Naive thymus-derived CD4-positive, alpha-beta T cell (primary cell): ENCODE measurements around the gene FOXL3. TPM values are rescaled to one million over a fixed set of nuclear protein-coding genes. Genes with fewer than 3 reads are reported as not detected.

Experiments used
- ATAC-seq: fragments of 150-1000 bp; cut with Tn5 transposase; 2 replicates; pipeline ENCODE4 v1.10.0; 2021; ENCODE audit warnings: mild to moderate bottlenecking, moderate library complexity
- CTCF ChIA-PET: fragments of 350-600 bp; sonication (Branson Sonifier 250); formaldehyde crosslinking; loops from one replicate; lab custom pipeline; 2021; ENCODE audit warnings: antibody characterized with exemption; lab: Charles Lee
- POLR2A ChIA-PET: fragments of 350-600 bp; sonication (Branson Sonifier 250); formaldehyde crosslinking; loops from one replicate; lab custom pipeline; 2021; ENCODE audit warnings: antibody characterized with exemption, inconsistent platforms; lab: Charles Lee
- DNase-seq, 9 donors: peaks; one replicate each; pipeline versions ENCODE4 v3.0.0 to v3.0.0-alpha.2; 2020 to 2022; ENCODE audit warnings: mixed read lengths in 1 of 9
- H3K27ac ChIP-seq: one replicate; pipeline ENCODE4 v1.7.0; 2013; ENCODE audit warnings: mild to moderate bottlenecking, low read depth, low read length, moderate library complexity
- H3K27me3 ChIP-seq, 2 donors: one replicate each; pipeline ENCODE4 v1.7.0; 2013; ENCODE audit warnings: low read length in 2 of 2, mild to moderate bottlenecking in 2 of 2, moderate library complexity in 2 of 2; ENCODE audit not compliant: control insufficient read depth in 2 of 2, insufficient read depth in 2 of 2
- H3K36me3 ChIP-seq, 3 experiments: 1 replicate in 2 of 3; 2 replicates in 1 of 3; pipeline ENCODE4 v1.7.0; 2013; ENCODE audit warnings: low read length in 3 of 3, mild to moderate bottlenecking in 3 of 3, moderate library complexity in 1 of 3; ENCODE audit not compliant: insufficient read depth in 3 of 3, control insufficient read depth in 2 of 3
- H3K4me1 ChIP-seq, 2 donors: one replicate each; pipeline ENCODE4 v1.7.0; 2013; ENCODE audit warnings: low read length in 2 of 2, mild to moderate bottlenecking in 2 of 2, moderate library complexity in 1 of 2; ENCODE audit not compliant: control insufficient read depth in 2 of 2, insufficient read depth in 2 of 2
- H3K4me3 ChIP-seq: 2 replicates; pipeline ENCODE4 v1.7.0; 2013; ENCODE audit warnings: mild to moderate bottlenecking, low read length
- H3K9me3 ChIP-seq, 3 experiments: 1 replicate in 2 of 3; 2 replicates in 1 of 3; pipeline ENCODE4 v1.7.0; 2013; ENCODE audit warnings: low read length in 3 of 3; ENCODE audit not compliant: control insufficient read depth in 2 of 3
- H3K27ac Mint-ChIP-seq, 9 donors: one replicate each; pipeline ENCODE4 v1.8.0; 2020 to 2022; ENCODE audit warnings: mixed read lengths in 9 of 9, mild to moderate bottlenecking in 8 of 9, moderate library complexity in 5 of 9, inconsistent platforms in 2 of 9
- H3K27me3 Mint-ChIP-seq, 5 donors: one replicate each; pipeline ENCODE4 v1.8.0; 2021 to 2022; ENCODE audit warnings: mixed read lengths in 5 of 5, mild to moderate bottlenecking in 1 of 5
- H3K36me3 Mint-ChIP-seq, 5 donors: one replicate each; pipeline ENCODE4 v1.8.0; 2020 to 2022; ENCODE audit warnings: mixed read lengths in 5 of 5, mild to moderate bottlenecking in 3 of 5, inconsistent platforms in 1 of 5
- H3K4me1 Mint-ChIP-seq, 7 donors: one replicate each; pipeline ENCODE4 v1.8.0; 2020 to 2022; ENCODE audit warnings: mixed read lengths in 7 of 7, mild to moderate bottlenecking in 3 of 7, inconsistent platforms in 1 of 7
- H3K4me3 Mint-ChIP-seq, 10 donors: one replicate each; pipeline ENCODE4 v1.8.0; 2020 to 2022; ENCODE audit warnings: mild to moderate bottlenecking in 10 of 10, mixed read lengths in 10 of 10, moderate library complexity in 6 of 10, inconsistent platforms in 2 of 10
- H3K9me3 Mint-ChIP-seq, 11 donors: one replicate each; pipeline ENCODE4 v1.8.0; 2020 to 2022; ENCODE audit warnings: mixed read lengths in 11 of 11, mild to moderate bottlenecking in 4 of 11, inconsistent platforms in 1 of 11, moderate library complexity in 1 of 11
- intact Hi-C, 2 donors: fragments of 100-400 bp; cut with micrococcal nuclease; formaldehyde crosslinking; loops; one replicate each; pipeline ENCODE4 v1.15.1; 2023
- polyA plus RNA-seq, 2 donors: library from polyadenylated mRNA; unstranded; fragments of 300-500 nt; fragmentation: Illumina TruSeq; gene quantifications; one replicate each; pipeline ENCODE4 v1.2.3, GENCODE V29; 2021
- total RNA-seq, 6 experiments: library from RNA in 5 of 6; stranded (reverse) in 5 of 6; gene quantifications; 1 replicate in 5 of 6; 2 replicates in 1 of 6; pipeline ENCODE4 v1.2.3 and lab custom pipeline; 2021 to 2026

The FOXL3 gene
- total and polyA plus RNA-seq, 7 experiments from 2014 or later, result not detected

DNA sequence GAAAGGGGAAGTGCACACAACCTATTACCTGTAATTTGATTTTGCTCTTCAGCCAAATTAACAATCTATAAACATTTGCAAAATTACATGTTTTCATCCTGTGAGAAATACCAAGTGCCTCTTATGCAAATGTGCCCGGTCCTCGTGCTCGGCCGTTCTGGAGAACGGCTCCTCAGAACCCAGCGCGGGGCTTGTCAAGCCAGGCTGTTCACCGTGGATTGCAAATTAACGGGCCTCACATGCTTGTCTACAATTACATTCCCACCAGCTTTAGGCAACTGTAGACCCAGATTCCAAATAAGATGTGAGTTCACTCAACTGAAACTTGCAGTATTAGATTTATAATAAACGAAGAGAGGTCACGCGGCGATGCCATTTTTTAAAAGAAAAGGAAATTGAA lies 8.8 kb downstream of the FOXL3 start:
- no peak overlapping the region for H3K27ac Mint-ChIP-seq
- H3K4me1 ChIP-seq, result no peaks in the 10 kb centered on the region
- H3K27ac ChIP-seq, result no peak overlapping the region
- no peaks in the 10 kb centered on the region for H3K36me3 ChIP-seq
- CTCF ChIA-PET, result no interaction called here
- intact Hi-C loops, result no loop called here
- H3K4me1 Mint-ChIP-seq, result peaks cover 0 to 3% (median 0%) of the 10 kb centered on the region in 7 donors
- POLR2A ChIA-PET, result no interaction called here
- H3K9me3 Mint-ChIP-seq, result no peaks in the 10 kb centered on the region
- no peaks in the 10 kb centered on the region for H3K9me3 ChIP-seq
- H3K4me3 ChIP-seq, result no peak overlapping the region
- no peak for DNase-seq
- H3K4me3 Mint-ChIP-seq, result no peak overlapping the region
- no peaks in the 10 kb centered on the region for H3K36me3 Mint-ChIP-seq
- no peak for ATAC-seq
- peaks cover 0 to 8% (median 4%) of the 10 kb centered on the region in 5 donors for H3K27me3 Mint-ChIP-seq
- H3K27me3 ChIP-seq, result no peaks in the 10 kb centered on the region

DNA sequence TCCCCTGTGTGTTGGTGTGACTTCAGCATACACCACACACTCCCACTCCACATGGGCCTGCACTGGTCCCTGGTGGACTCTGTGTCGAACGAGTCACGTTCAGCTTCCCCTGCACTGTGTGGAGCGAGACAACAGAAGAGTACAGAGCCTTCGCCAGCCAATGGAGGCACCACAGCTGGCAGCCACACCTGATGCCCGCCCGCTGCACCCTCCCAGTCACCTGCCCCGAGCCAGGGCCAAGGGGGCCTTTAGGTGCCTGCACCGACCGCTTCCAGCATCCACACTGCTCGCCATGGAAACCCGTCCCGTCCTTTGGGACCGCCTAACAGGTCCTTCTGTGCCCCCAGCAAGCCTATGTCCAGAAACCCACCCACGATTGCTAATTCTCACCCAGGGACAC lies 9.2 kb downstream of the FOXL3 start:
- Mint-ChIP-seq H3K36me3 (no peaks in the 10 kb centered on the region), H3K9me3 (no peaks in the 10 kb centered on the region), H3K27ac (no peak overlapping the region), H3K4me1 (peaks cover 0 to 3% (median 0%) of the 10 kb centered on the region in 7 donors), H3K27me3 (peaks cover 0 to 8% (median 4%) of the 10 kb centered on the region in 5 donors), H3K4me3 (no peak overlapping the region)
- H3K9me3 ChIP-seq, result no peaks in the 10 kb centered on the region
- H3K4me3 ChIP-seq, result no peak overlapping the region
- DNase-seq, result no peak
- no peaks in the 10 kb centered on the region for H3K36me3 ChIP-seq
- POLR2A ChIA-PET, result no interaction called here
- intact Hi-C loops, result no loop called here
- CTCF ChIA-PET, result no interaction called here
- ATAC-seq, result no peak
- H3K27me3 ChIP-seq, result no peaks in the 10 kb centered on the region
- no peak overlapping the region for H3K27ac ChIP-seq
- H3K4me1 ChIP-seq, result no peaks in the 10 kb centered on the region

DNA sequence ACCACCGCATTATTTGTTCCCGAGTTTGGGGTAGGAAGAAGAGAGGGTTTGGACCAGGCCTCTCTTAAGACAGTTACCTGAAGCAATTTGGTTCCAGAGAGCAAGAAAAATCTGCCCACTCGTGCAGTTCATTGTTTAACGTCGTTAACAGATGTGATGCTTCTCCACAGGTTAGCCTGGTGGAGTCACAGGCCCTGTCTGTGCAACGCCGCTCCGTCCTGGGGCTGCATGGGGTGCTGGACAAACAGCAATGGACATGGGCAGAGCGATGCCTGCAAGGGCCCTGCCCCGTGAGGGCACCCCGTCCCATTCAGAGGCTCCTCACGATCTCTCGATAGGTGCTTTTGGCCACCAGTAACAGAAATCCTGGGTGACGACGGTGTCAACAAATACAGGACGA lies 9.7 kb downstream of the FOXL3 start:
- peaks cover 0 to 3% (median 0%) of the 10 kb centered on the region in 7 donors for H3K4me1 Mint-ChIP-seq
- H3K4me3 ChIP-seq, result no peak overlapping the region
- no peaks in the 10 kb centered on the region for H3K36me3 Mint-ChIP-seq
- H3K27ac Mint-ChIP-seq, result no peak overlapping the region
- no peak overlapping the region for H3K4me3 Mint-ChIP-seq
- POLR2A ChIA-PET, result no interaction called here
- peaks cover 0 to 4% (median 2%) of the 10 kb centered on the region in 5 donors for H3K27me3 Mint-ChIP-seq
- H3K36me3 ChIP-seq, result no peaks in the 10 kb centered on the region
- intact Hi-C loops, result no loop called here
- no peaks in the 10 kb centered on the region for H3K4me1 ChIP-seq
- no peak overlapping the region for H3K27ac ChIP-seq
- peaks cover 0 to 4% (median 0%) of the 10 kb centered on the region in 11 donors for H3K9me3 Mint-ChIP-seq
- H3K27me3 ChIP-seq, result no peaks in the 10 kb centered on the region
- no peaks in the 10 kb centered on the region for H3K9me3 ChIP-seq
- ATAC-seq, result no peak
- DNase-seq, result no peak
- CTCF ChIA-PET, result no interaction called here

DNA sequence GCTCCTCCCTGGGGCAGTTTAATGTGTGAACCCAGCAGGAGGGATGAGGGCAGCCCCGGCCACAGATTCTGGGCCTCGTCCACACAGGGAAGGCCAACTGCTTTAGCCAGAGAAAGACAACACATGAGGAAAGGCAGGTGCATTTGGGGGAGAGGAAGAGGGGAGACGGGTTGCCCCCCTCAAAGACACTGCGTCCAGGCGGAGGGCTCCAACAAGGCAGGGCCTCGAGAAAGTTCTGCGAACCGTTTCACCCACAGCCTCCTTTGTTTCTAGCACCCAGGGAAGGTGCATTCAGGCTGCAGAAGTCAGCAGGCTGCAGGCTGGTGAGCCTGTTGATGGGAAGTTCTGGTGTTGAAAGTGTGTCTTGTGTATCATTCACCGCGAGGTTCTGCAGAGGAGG lies 10.1 kb downstream of the FOXL3 start:
- Histone ChIP-seq H3K36me3 (no peaks in the 10 kb centered on the region), H3K9me3 (no peaks in the 10 kb centered on the region), H3K27me3 (no peaks in the 10 kb centered on the region), H3K27ac (no peak overlapping the region), H3K4me3 (no peak overlapping the region), H3K4me1 (no peaks in the 10 kb centered on the region)
- ChIA-PET POLR2A (no interaction called here), CTCF (no interaction called here)
- Mint-ChIP-seq H3K27ac (no peak overlapping the region), H3K9me3 (peaks cover 0 to 7% (median 0%) of the 10 kb centered on the region in 11 donors), H3K27me3 (peaks cover 0 to 4% (median 0%) of the 10 kb centered on the region in 5 donors), H3K4me3 (no peak overlapping the region), H3K4me1 (peaks cover 0 to 3% (median 0%) of the 10 kb centered on the region in 7 donors), H3K36me3 (no peaks in the 10 kb centered on the region)
- DNase-seq (no peak), ATAC-seq (no peak)
- intact Hi-C loops, result no loop called here

DNA sequence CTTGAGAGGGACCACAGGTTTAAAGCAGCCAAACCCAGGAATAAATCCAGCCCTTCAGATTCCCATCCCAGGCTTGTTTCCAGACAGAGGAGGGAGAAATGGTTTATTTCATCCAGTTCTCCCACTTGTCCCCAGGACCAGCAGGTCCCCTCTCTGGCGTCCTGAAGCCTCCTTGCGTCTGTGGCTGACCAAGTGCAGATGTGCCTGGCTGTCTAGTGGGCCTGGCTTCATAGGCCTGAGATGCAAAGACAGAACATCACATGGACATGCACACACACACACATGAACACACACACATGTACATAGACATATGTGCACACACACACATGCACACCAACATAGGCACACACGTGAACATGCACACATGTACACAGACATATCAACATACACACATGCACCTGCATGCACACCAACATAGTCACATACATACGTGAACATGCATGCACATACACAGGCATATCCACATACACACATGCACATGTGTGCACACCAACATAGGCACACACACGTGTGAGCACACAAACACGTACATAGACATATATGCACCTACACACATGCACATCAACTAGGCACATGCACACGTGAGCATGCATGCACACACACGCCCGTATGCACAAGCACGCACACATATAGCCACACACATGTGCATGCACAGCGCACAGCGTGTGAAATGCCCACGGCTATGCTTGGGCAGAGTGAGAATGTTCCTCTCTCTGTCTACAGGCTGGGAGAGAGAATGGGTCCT lies 10.7 kb downstream of the FOXL3 start:
- H3K4me3 ChIP-seq, result no peak overlapping the region
- CTCF ChIA-PET, result no interaction called here
- H3K4me1 Mint-ChIP-seq, result peaks cover 0 to 3% (median 0%) of the 10 kb centered on the region in 7 donors
- H3K4me1 ChIP-seq, result no peaks in the 10 kb centered on the region
- ATAC-seq (no peak), DNase-seq (no peak)
- no peaks in the 10 kb centered on the region for H3K36me3 Mint-ChIP-seq
- H3K36me3 ChIP-seq, result no peaks in the 10 kb centered on the region
- H3K9me3 Mint-ChIP-seq, result peaks cover 0 to 7% (median 0%) of the 10 kb centered on the region in 11 donors
- intact Hi-C loops, result no loop called here
- no peak overlapping the region for H3K27ac ChIP-seq
- H3K27ac Mint-ChIP-seq, result no peak overlapping the region
- no peaks in the 10 kb centered on the region for H3K9me3 ChIP-seq
- H3K4me3 Mint-ChIP-seq, result no peak overlapping the region
- POLR2A ChIA-PET, result no interaction called here
- H3K27me3 Mint-ChIP-seq, result peaks cover 0 to 4% (median 0%) of the 10 kb centered on the region in 5 donors
- no peaks in the 10 kb centered on the region for H3K27me3 ChIP-seq

DNA sequence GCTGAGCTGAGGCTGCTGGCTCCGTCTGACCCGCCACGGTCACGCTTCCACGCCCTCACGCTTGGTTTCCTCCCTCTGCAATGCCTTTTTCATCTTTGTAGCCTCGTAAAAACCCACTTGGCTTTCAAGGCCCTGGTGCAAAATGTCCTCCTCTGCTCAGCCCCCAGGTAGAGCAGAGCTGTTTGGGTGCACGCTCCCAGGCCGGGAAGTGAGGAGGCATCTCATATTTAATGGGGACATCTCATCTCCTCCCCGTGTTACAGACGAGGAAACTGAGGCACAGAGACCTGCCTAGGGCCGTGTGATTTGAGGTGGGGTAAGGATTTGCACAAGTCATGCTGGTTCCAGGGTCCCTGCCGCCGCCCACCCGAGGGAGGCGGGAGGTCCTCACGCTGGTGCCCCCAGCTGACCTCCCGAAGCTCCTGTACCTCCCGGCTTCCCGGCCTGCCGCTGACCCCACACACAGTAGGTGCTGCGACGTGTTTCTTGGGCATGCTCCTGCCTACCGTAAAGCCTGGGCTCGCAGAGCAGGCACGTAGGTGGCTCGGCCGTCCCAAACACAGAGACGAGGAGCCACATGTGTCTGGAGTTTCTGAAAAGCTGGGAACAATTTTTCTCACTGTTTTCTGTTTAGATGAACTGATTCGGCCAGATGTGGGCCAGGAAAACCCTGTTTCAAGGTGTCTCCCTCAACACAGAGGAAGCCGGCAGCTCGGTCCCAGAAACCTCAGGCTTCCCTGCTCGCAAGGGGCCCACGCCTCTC lies 11.5 kb downstream of the FOXL3 start:
- ATAC-seq (no peak), DNase-seq (no peak)
- peaks cover 0 to 7% (median 0%) of the 10 kb centered on the region in 11 donors for H3K9me3 Mint-ChIP-seq
- no peak overlapping the region for H3K4me3 ChIP-seq
- H3K4me3 Mint-ChIP-seq, result no peak overlapping the region
- intact Hi-C loops, result no loop called here
- H3K27me3 ChIP-seq, result no peaks in the 10 kb centered on the region
- no peaks in the 10 kb centered on the region for H3K36me3 ChIP-seq
- ChIA-PET POLR2A (no interaction called here), CTCF (no interaction called here)
- no peaks in the 10 kb centered on the region for H3K36me3 Mint-ChIP-seq
- H3K4me1 Mint-ChIP-seq, result peaks cover 0 to 2% (median 0%) of the 10 kb centered on the region in 7 donors
- no peak overlapping the region for H3K27ac ChIP-seq
- peaks cover 0 to 4% (median 0%) of the 10 kb centered on the region in 5 donors for H3K27me3 Mint-ChIP-seq
- H3K27ac Mint-ChIP-seq, result no peak overlapping the region
- H3K4me1 ChIP-seq, result no peaks in the 10 kb centered on the region
- no peaks in the 10 kb centered on the region for H3K9me3 ChIP-seq
